Activated T-cell treated with anti-CD3 and anti-CD28 coated beads, Interleukin-2, amount 50 U/mL, for 24 hours (primary cell): ENCODE measurements around the gene GNAL.
A peak's percentile ranks its signal among the peaks of the same experiment; 100 is the strongest.
"Not testable (repeated sequence)": the region's sequence is repeated elsewhere in the genome, so short reads cannot be mapped to it uniquely, and the experiment has no call there.

ENCODE experiments used
- DNase-seq: peaks from one replicate; pipeline ENCODE4 v3.0.0-alpha.2; 2020
- H3K27ac Mint-ChIP-seq: 2 replicates; pipeline ENCODE4 v1.8.0; 2020; ENCODE audit warnings: mild to moderate bottlenecking, mixed read lengths
- H3K27me3 Mint-ChIP-seq: 2 replicates; pipeline ENCODE4 v1.8.0; 2020; ENCODE audit warnings: mixed read lengths
- H3K36me3 Mint-ChIP-seq: 2 replicates; pipeline ENCODE4 v1.8.0; 2020; ENCODE audit warnings: low read depth, mixed read lengths
- H3K4me1 Mint-ChIP-seq: 2 replicates; pipeline ENCODE4 v1.8.0; 2020; ENCODE audit warnings: low read depth, mixed read lengths
- H3K4me3 Mint-ChIP-seq: 2 replicates; pipeline ENCODE4 v1.8.0; 2020; ENCODE audit warnings: mild to moderate bottlenecking, moderate library complexity, mixed read lengths
- H3K9me3 Mint-ChIP-seq: 2 replicates; pipeline ENCODE4 v1.8.0; 2020; ENCODE audit warnings: mixed read lengths

The GNAL gene

GRCh38 chr18:11688972-11689668 lies at the start of gene GNAL:
GNAL (plus strand) TSS chr18:11689264; CDS start chr18:11689564, 300 bp downstream.
- H3K4me1 Mint-ChIP-seq = peaks cover 10% of the 10 kb centered on the region
- no peaks in the 10 kb centered on the region for H3K36me3 Mint-ChIP-seq
- peak within 1 kb of the TSS; percentile 60 for H3K4me3 Mint-ChIP-seq
- H3K27me3 Mint-ChIP-seq = peaks cover 62% of the 10 kb centered on the region
- peaks cover 4% of the 10 kb centered on the region for H3K9me3 Mint-ChIP-seq
- no peak within 1 kb of the TSS for H3K27ac Mint-ChIP-seq
- DNase-seq = peak; percentile 73

- H3K27me3 Mint-ChIP-seq = peaks cover 17% of the 10 kb centered on the region
- not testable (repeated sequence) for H3K4me3 Mint-ChIP-seq, H3K36me3 Mint-ChIP-seq, H3K4me1 Mint-ChIP-seq, H3K27ac Mint-ChIP-seq, DNase-seq, H3K9me3 Mint-ChIP-seq
Measured at GRCh38 chr18:11647310-11647709, 41.8 kb upstream of the GNAL start.

GRCh38 chr18:11647804-11648203 lies 41.3 kb upstream of the GNAL start:
- not testable (repeated sequence) for H3K27ac Mint-ChIP-seq, DNase-seq, H3K4me3 Mint-ChIP-seq, H3K4me1 Mint-ChIP-seq, H3K9me3 Mint-ChIP-seq, H3K36me3 Mint-ChIP-seq
- H3K27me3 Mint-ChIP-seq = peaks cover 17% of the 10 kb centered on the region

GRCh38 chr18:11649839-11650238 lies 39.2 kb upstream of the GNAL start:
- Mint-ChIP-seq H3K4me3 (no peak overlapping the region), H3K27me3 (peaks cover 35% of the 10 kb centered on the region), H3K27ac (no peak overlapping the region), H3K36me3 (no peaks in the 10 kb centered on the region), H3K9me3 (peaks cover 4% of the 10 kb centered on the region), H3K4me1 (no peaks in the 10 kb centered on the region)
- no peak for DNase-seq

GRCh38 chr18:11651899-11652298 lies 37.2 kb upstream of the GNAL start:
- H3K27ac Mint-ChIP-seq = no peak overlapping the region
- H3K36me3 Mint-ChIP-seq = no peaks in the 10 kb centered on the region
- peaks cover 4% of the 10 kb centered on the region for H3K9me3 Mint-ChIP-seq
- no peak for DNase-seq
- peaks cover 6% of the 10 kb centered on the region for H3K4me1 Mint-ChIP-seq
- H3K4me3 Mint-ChIP-seq = no peak overlapping the region
- peaks cover 49% of the 10 kb centered on the region for H3K27me3 Mint-ChIP-seq

GRCh38 chr18:11653521-11653920 lies 35.5 kb upstream of the GNAL start:
- DNase-seq = no peak
- no peaks in the 10 kb centered on the region for H3K36me3 Mint-ChIP-seq
- no peak overlapping the region for H3K27ac Mint-ChIP-seq
- peaks cover 63% of the 10 kb centered on the region for H3K27me3 Mint-ChIP-seq
- H3K9me3 Mint-ChIP-seq = peaks cover 4% of the 10 kb centered on the region
- H3K4me1 Mint-ChIP-seq = peaks cover 6% of the 10 kb centered on the region
- H3K4me3 Mint-ChIP-seq = no peak overlapping the region

- no peak overlapping the region for H3K27ac Mint-ChIP-seq
- peaks cover 62% of the 10 kb centered on the region for H3K27me3 Mint-ChIP-seq
- H3K4me1 Mint-ChIP-seq = peaks cover 6% of the 10 kb centered on the region
- H3K36me3 Mint-ChIP-seq = no peaks in the 10 kb centered on the region
- no peak overlapping the region for H3K4me3 Mint-ChIP-seq
- peak; percentile 65 for DNase-seq
- H3K9me3 Mint-ChIP-seq = no peaks in the 10 kb centered on the region
Measured at GRCh38 chr18:11654736-11655605, 34.1 kb upstream of the GNAL start.

- Mint-ChIP-seq H3K9me3 (no peaks in the 10 kb centered on the region), H3K4me3 (no peak overlapping the region), H3K4me1 (peaks cover 6% of the 10 kb centered on the region), H3K27ac (no peak overlapping the region), H3K36me3 (no peaks in the 10 kb centered on the region), H3K27me3 (peaks cover 62% of the 10 kb centered on the region)
- no peak for DNase-seq
Measured at GRCh38 chr18:11655606-11655932, 33.5 kb upstream of the GNAL start.

- Mint-ChIP-seq H3K4me3 (no peak overlapping the region), H3K4me1 (peaks cover 6% of the 10 kb centered on the region), H3K27me3 (peaks cover 49% of the 10 kb centered on the region), H3K27ac (no peak overlapping the region), H3K36me3 (no peaks in the 10 kb centered on the region), H3K9me3 (no peaks in the 10 kb centered on the region)
- DNase-seq = no peak
Measured at GRCh38 chr18:11657152-11657551, 31.9 kb upstream of the GNAL start.

- no peaks in the 10 kb centered on the region for H3K36me3 Mint-ChIP-seq
- peaks cover 48% of the 10 kb centered on the region for H3K27me3 Mint-ChIP-seq
- H3K4me3 Mint-ChIP-seq = no peak overlapping the region
- DNase-seq = no peak
- no peak overlapping the region for H3K27ac Mint-ChIP-seq
- no peaks in the 10 kb centered on the region for H3K9me3 Mint-ChIP-seq
- peaks cover 6% of the 10 kb centered on the region for H3K4me1 Mint-ChIP-seq
Measured at GRCh38 chr18:11657554-11657953, 31.5 kb upstream of the GNAL start.

GRCh38 chr18:11658019-11658418 lies 31.0 kb upstream of the GNAL start:
- Mint-ChIP-seq H3K9me3 (no peaks in the 10 kb centered on the region), H3K27me3 (peaks cover 48% of the 10 kb centered on the region), H3K36me3 (no peaks in the 10 kb centered on the region), H3K4me3 (no peak overlapping the region), H3K4me1 (peaks cover 6% of the 10 kb centered on the region), H3K27ac (no peak overlapping the region)
- no peak for DNase-seq

GRCh38 chr18:11658989-11659388 lies 30.1 kb upstream of the GNAL start:
- H3K27ac Mint-ChIP-seq = no peak overlapping the region
- H3K4me3 Mint-ChIP-seq = no peak overlapping the region
- DNase-seq = no peak
- H3K27me3 Mint-ChIP-seq = peaks cover 38% of the 10 kb centered on the region
- H3K4me1 Mint-ChIP-seq = peaks cover 6% of the 10 kb centered on the region
- H3K9me3 Mint-ChIP-seq = no peaks in the 10 kb centered on the region
- H3K36me3 Mint-ChIP-seq = no peaks in the 10 kb centered on the region

GRCh38 chr18:11660691-11661090 lies 28.4 kb upstream of the GNAL start:
- Mint-ChIP-seq H3K4me1 (peaks cover 1% of the 10 kb centered on the region), H3K4me3 (no peak overlapping the region), H3K27ac (no peak overlapping the region)

GRCh38 chr18:11661430-11661829 lies 27.6 kb upstream of the GNAL start:
- H3K27ac Mint-ChIP-seq = no peak overlapping the region
- H3K4me3 Mint-ChIP-seq = no peak overlapping the region
- DNase-seq = no peak
- peaks cover 19% of the 10 kb centered on the region for H3K27me3 Mint-ChIP-seq
- no peaks in the 10 kb centered on the region for H3K4me1 Mint-ChIP-seq
- H3K36me3 Mint-ChIP-seq = no peaks in the 10 kb centered on the region
- no peaks in the 10 kb centered on the region for H3K9me3 Mint-ChIP-seq

More at GRCh38 chr18:11660691-11661090, 28.4 kb upstream of the GNAL start:
- no peaks in the 10 kb centered on the region for H3K9me3 Mint-ChIP-seq
- no peak for DNase-seq
- H3K27me3 Mint-ChIP-seq = peaks cover 21% of the 10 kb centered on the region
- no peaks in the 10 kb centered on the region for H3K36me3 Mint-ChIP-seq

- H3K4me3 Mint-ChIP-seq = no peak overlapping the region
- H3K27ac Mint-ChIP-seq = no peak overlapping the region
- no peak for DNase-seq
- no peaks in the 10 kb centered on the region for H3K4me1 Mint-ChIP-seq
- peaks cover 2% of the 10 kb centered on the region for H3K27me3 Mint-ChIP-seq
- H3K36me3 Mint-ChIP-seq = no peaks in the 10 kb centered on the region
- no peaks in the 10 kb centered on the region for H3K9me3 Mint-ChIP-seq
Measured at GRCh38 chr18:11663439-11664029, 25.5 kb upstream of the GNAL start.
